ENCODE measurements around the gene FRMD4B. TPM values are rescaled to one million over a fixed set of nuclear protein-coding genes. Genes with fewer than 3 reads are reported as not detected.

Gene FRMD4B
- polyA plus RNA-seq, 3 donors = 13.2 to 21.0 (median 19.6) TPM

DNA sequence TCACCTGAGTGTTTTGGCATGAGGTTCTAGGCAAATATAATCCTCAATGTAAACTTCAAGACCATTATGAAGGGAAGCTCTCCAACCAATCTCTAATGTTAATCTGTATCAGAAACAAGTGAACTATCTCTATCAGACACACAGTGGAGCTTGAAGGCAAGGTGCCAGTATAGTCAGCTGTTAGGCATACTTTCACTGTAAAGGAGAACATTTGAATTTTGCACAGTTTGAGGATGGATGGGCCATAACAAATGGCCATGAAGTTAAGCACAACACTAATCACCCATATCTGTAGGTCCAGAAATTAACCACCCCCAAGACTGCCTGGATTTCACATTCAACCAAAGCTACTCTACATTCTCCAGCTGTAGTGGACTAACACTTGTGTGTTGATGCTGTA lies 194.4 kb downstream of the FRMD4B start:
- peaks cover 0 to 3% (median 0%) of the 10 kb centered on the region in 7 donors for H3K9me3 Mint-ChIP-seq
- Histone ChIP-seq H4K20me1 (ENCODE audit: insufficient read depth, low read length) (no peaks in the 10 kb centered on the region), H3K79me2 (ENCODE audit: insufficient read depth, low read length) (no peaks in the 10 kb centered on the region), H3K4me3 (replicated peaks in 1 of 3; ENCODE audit: low read depth in 2 of 3, low read length in 3 of 3) (no peak overlapping the region), H3K9ac (ENCODE audit: insufficient read depth, low read length, poor library complexity, severe bottlenecking) (no peak overlapping the region), H3K27ac (ENCODE audit: low read depth in 1 of 2, low read length in 2 of 2) (no peak overlapping the region), H3K36me3 (replicated peaks in 1 of 2; ENCODE audit: control insufficient read depth in 1 of 2, insufficient read depth in 2 of 2, low read length in 2 of 2) (peaks cover 60 to 100% of the 10 kb centered on the region in 2 donors), H3K4me2 (replicated peaks; ENCODE audit: extremely low read depth, low read length, poor library complexity, severe bottlenecking) (no peak overlapping the region), H3K27me3 (ENCODE audit: control insufficient read depth in 2 of 2, insufficient read depth in 2 of 2, low read length in 2 of 2) (no peaks in the 10 kb centered on the region), H3K9me3 (replicated peaks in 1 of 2; ENCODE audit: control insufficient read depth in 1 of 2, insufficient read depth in 1 of 2, low read length in 2 of 2) (no peaks in the 10 kb centered on the region), H2AFZ (ENCODE audit: insufficient read depth, low read depth, low read length, poor library complexity, severe bottlenecking) (no peak overlapping the region), H3K4me1 (ENCODE audit: control insufficient read depth in 1 of 2, insufficient read depth in 2 of 2, low read length in 2 of 2) (no peaks in the 10 kb centered on the region)
- intact Hi-C loops (cut with micrococcal nuclease) = no loop called here
- no peak for DNase-seq
- H3K27me3 Mint-ChIP-seq (ENCODE audit: low read depth in 3 of 3) = no peaks in the 10 kb centered on the region
- no peak overlapping the region for H3K4me3 Mint-ChIP-seq
- no peak overlapping the region for H3K27ac Mint-ChIP-seq
- no peaks in the 10 kb centered on the region for H3K4me1 Mint-ChIP-seq
- TF ChIP-seq, protein P1, sequence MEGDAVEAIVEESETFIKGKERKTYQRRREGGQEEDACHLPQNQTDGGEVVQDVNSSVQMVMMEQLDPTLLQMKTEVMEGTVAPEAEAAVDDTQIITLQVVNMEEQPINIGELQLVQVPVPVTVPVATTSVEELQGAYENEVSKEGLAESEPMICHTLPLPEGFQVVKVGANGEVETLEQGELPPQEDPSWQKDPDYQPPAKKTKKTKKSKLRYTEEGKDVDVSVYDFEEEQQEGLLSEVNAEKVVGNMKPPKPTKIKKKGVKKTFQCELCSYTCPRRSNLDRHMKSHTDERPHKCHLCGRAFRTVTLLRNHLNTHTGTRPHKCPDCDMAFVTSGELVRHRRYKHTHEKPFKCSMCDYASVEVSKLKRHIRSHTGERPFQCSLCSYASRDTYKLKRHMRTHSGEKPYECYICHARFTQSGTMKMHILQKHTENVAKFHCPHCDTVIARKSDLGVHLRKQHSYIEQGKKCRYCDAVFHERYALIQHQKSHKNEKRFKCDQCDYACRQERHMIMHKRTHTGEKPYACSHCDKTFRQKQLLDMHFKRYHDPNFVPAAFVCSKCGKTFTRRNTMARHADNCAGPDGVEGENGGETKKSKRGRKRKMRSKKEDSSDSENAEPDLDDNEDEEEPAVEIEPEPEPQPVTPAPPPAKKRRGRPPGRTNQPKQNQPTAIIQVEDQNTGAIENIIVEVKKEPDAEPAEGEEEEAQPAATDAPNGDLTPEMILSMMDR (IDR thresholded peaks at IDR 0.05) = no peak
- H3K36me3 Mint-ChIP-seq = peaks cover 70 to 84% of the 10 kb centered on the region in 2 donors

DNA sequence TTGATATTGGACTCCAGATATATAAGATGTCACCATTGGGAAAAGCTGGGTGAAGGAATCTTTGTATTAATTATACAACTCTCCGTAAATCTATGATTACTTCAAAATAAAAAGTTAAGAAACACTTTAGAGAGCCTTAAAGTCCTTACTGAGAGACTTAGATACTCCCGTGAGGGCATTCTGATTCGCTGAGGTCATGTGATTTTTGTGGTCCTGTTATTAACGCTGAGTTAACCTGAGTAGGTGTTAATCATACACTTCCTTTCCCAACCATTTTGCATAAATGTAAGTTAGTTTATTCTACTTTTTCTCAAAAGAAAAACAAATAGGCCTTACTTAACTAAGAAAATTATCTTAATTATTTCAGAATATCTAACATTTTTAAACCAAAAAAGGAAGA lies 196.4 kb downstream of the FRMD4B start:
- Mint-ChIP-seq H3K27ac (no peak overlapping the region), H3K9me3 (peaks cover 0 to 3% (median 0%) of the 10 kb centered on the region in 7 donors), H3K36me3 (peaks cover 62 to 79% of the 10 kb centered on the region in 2 donors), H3K4me3 (no peak overlapping the region), H3K4me1 (no peaks in the 10 kb centered on the region), H3K27me3 (ENCODE audit: low read depth in 3 of 3) (peaks cover 0 to 1% (median 0%) of the 10 kb centered on the region in 3 donors)
- H3K4me1 ChIP-seq (ENCODE audit: control insufficient read depth in 1 of 2, insufficient read depth in 2 of 2, low read length in 2 of 2) = no peaks in the 10 kb centered on the region
- no peaks in the 10 kb centered on the region for H3K9me3 ChIP-seq (replicated peaks in 1 of 2; ENCODE audit: control insufficient read depth in 1 of 2, insufficient read depth in 1 of 2, low read length in 2 of 2)
- H3K79me2 ChIP-seq (ENCODE audit: insufficient read depth, low read length) = no peaks in the 10 kb centered on the region
- peaks cover 55 to 94% of the 10 kb centered on the region in 2 donors for H3K36me3 ChIP-seq (replicated peaks in 1 of 2; ENCODE audit: control insufficient read depth in 1 of 2, insufficient read depth in 2 of 2, low read length in 2 of 2)
- no peaks in the 10 kb centered on the region for H3K27me3 ChIP-seq (ENCODE audit: control insufficient read depth in 2 of 2, insufficient read depth in 2 of 2, low read length in 2 of 2)
- no peak overlapping the region for H3K27ac ChIP-seq (ENCODE audit: low read depth in 1 of 2, low read length in 2 of 2)
- no peak overlapping the region for H2AFZ ChIP-seq (ENCODE audit: insufficient read depth, low read depth, low read length, poor library complexity, severe bottlenecking)
- TF ChIP-seq, protein P1 (IDR thresholded peaks at IDR 0.05) = no peak
- no peak overlapping the region for H3K4me2 ChIP-seq (replicated peaks; ENCODE audit: extremely low read depth, low read length, poor library complexity, severe bottlenecking)
- intact Hi-C loops (cut with micrococcal nuclease) = no loop called here
- no peak overlapping the region for H3K9ac ChIP-seq (ENCODE audit: insufficient read depth, low read length, poor library complexity, severe bottlenecking)
- no CpG with 5 or more reads among the region's 4 CpGs for WGBS (ENCODE audit: insufficient coverage)
- no peak overlapping the region for H3K4me3 ChIP-seq (replicated peaks in 1 of 3; ENCODE audit: low read depth in 2 of 3, low read length in 3 of 3)
- no peak for DNase-seq
- H4K20me1 ChIP-seq (ENCODE audit: insufficient read depth, low read length) = no peaks in the 10 kb centered on the region
